ENCODE results near the gene TLR7. TPM values are rescaled to one million over a fixed set of nuclear protein-coding genes. Genes with fewer than 3 reads are reported as not detected.

The TLR7 gene
- 2.0 TPM for total RNA-seq
- long read RNA-seq = 0 reads

DNA sequence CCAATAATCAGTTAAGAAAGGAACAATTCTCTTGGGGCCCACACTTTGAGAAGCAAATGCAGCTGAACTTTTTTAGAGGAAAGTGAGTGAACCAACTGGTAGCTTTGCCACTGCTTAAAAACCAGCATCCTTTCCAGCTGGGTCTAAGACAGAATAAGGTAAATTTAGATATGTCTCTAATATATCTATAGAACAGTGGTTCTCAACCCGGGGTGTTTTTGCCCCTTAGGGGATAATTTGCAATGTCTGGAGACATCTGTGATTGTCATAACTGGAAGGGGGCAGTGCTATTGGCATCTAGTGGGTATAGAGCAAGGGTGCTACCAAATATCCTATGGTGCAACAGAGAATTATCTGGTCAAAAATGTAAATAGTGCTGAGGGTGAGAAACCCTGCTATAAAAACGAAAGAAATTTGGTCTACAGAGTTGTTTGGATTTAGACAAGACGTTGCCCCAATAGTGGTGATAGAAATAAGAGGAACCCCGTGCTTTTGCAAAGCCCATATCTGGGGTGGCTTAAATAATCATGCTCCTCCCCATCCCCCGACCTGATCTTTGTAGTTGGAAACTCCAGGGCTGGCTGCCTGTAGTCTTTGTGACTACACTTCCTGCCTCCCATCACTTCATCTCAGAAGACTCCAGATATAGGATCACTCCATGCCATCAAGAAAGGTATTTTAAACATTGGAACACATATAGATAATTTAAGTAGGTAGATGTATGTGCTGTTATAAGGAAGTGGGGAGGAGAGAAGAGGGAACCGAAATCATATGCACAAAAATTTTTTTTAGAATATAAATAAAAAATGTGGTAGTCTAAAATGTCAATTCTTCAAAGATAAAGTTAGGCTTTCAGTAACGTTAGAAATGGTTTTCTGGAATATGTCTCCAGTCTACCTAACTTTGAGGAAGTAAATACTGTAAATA lies at the start of gene TLR7:
TSS of gene TLR7 (plus strand) at position 622 of the 927 bp plus-strand sequence. CDS start 507 bp downstream, outside the sequence.
- no peak for DNase-seq (ENCODE audit: low spot score)

DNA sequence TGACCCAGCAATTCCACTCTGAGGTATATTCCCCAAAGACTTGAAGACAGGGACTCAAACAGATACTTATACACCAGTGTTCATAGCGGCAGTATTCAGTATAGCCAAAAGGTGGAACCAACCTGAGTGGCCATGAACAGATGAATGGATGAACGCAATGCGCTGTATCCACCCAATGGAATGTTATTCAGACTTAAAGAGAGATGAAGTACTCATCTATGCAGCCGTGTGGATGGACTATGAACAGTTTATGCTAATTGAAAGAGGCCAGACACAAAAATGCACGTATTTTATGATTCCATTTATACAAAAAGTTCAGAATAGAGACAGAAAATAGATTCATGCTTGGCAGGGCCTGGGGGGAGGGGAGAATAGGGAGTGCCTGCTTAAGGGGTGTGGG lies 49.3 kb upstream of the TLR7 start:
- DNase-seq (ENCODE audit: low spot score) = no peak

DNA sequence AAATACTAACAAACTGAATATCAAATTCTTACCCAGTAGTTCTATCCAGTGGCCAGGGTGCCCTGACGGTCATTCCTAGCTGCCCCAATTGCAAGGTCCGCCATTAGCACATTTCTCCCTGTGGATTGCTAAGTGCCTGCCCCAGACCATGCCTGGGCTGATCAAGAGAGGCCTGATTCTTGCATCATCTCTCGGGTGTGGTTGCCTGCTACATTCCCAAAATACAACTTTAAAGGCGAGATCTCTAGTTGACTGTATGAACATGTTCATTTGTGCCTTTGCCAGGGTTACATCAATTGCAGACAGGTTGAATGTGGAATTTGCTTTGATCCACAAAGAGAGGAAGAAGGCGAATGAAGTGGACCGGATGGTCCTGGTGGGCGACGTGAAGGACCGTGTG lies 47.6 kb upstream of the TLR7 start:
- no peak for DNase-seq (ENCODE audit: low spot score)

DNA sequence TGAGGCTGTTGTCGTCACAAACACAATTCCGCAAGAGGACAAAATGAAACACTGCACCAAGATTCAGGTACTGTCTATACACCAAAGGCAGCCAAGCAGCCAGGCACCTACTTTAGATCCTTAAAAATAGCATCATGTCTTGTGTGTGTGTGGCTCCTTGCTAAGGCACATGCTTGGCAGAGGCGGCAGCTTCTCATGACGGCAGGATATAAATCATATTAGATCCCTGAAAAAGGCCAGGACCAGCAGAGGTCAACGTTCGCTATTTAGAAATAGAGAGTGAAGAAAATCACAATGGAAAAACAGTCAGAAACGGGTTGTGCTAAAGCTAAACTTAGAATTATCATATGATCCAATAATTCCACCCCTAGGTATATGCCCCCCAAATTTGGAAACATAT lies 46.1 kb upstream of the TLR7 start:
- no peak for DNase-seq (ENCODE audit: low spot score)

DNA sequence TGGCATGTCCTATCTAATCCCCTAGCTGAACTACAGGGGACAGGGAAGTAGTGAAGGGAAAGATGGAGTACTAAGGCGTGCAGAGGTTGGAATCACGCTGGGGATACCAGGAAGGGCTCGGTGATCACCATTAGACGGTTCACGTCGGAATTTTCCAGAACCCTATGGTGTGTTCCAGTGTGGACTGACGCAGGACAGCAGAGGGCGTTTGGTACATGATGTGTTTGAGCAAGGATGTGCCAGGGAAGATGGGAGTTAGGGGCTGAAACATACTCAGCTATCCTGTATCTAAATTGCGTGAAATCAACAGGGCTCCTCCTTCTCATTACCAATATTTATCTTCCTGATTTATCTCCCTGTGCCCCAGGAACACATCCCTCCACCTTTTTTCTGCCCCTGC lies 41.9 kb upstream of the TLR7 start:
- no peak for DNase-seq (ENCODE audit: low spot score)

DNA sequence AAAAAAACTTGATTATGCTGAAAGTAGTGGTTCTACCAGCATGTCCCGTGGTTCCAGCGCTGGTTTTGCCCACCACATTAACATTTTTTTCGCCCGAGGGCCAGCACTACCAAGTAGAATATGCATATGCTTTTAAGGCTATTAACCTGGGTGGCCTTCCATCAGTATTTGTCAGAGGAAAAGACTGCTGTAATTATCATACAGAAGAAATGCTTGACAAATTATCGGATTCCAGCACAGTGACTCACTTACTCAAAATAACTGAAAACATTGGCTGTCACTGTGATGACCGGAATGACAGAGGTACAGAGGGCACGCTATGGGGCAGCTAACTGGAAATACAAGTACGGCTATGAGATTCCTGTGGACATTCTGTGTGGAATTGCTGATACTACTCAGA lies 41.1 kb upstream of the TLR7 start:
- DNase-seq (ENCODE audit: low spot score) = no peak

DNA sequence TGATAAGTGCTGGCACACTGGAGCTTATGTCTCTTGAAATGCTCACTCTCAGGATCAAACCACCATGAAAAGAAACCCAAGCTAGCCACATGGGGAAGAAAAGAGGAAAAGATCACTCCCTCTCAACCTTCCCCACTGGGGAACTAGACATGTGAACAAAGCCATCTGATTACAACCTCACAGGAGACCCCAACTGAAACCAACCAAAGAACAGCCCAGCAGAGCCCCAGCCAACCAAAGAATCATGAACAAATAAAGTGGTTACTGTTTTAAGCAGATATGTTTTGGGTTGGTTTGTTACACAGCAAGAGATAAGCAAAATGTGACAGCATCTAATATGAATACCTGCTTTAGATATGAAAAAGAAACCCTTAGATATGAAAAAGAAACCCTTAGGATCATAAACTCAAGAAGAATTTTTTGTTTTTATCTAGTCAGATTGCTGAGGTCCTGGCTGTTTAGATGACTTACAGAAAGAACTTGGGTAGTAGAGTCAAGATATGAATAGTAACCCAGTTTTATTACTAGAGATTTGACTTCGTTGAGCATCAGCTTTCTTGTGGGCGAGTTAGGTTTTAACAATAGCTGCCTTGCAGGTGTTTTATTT lies 23.7 kb upstream of the TLR7 start:
- DNase-seq (ENCODE audit: low spot score) = no peak

DNA sequence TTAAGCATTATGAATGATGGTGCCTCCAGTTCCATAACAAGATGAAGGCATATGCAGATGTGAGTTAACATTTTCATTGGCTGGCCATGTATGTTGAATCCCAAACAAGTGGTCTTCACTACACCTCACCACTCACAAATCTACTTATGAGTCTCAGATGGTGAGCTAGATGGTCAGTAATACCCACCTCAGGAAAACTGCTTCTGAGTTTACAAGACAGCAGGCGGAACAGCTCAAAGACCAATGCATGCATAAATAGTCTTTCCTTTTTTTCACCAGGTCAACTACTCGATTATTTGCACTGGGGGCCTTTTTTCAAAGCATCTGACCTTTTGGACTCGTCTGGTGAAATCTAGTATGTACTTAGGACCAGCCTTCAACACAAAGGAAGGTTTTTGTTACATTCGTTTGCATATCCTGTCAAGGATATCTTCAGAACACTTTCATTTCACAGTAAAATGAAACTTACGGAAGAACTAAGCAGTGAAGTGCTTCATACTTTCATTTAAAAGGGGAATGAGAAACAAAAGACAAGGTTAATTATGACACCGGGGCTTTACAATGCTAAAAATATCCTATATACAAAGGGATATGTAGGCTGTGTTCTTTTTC lies 23.1 kb upstream of the TLR7 start:
- DNase-seq (ENCODE audit: low spot score) = no peak

DNA sequence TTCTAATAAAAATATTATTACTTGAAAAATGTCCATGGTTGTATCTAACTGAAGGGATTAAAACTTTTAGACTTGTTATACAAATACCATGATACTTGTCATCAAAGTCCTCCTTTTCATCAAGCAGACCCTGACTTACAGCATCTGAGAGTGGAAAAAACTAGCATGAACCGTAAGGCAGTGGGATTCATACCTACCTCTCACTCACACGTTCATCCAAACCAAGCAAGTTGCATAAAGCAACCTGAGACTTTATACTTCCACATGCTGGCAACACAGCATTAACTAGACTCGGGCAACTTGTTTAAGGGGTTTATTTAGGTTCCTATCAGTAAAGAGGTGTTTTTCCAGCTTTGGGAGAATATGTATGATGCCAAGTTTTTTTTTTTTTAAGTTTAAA lies 22.6 kb upstream of the TLR7 start:
- no peak for DNase-seq (ENCODE audit: low spot score)

DNA sequence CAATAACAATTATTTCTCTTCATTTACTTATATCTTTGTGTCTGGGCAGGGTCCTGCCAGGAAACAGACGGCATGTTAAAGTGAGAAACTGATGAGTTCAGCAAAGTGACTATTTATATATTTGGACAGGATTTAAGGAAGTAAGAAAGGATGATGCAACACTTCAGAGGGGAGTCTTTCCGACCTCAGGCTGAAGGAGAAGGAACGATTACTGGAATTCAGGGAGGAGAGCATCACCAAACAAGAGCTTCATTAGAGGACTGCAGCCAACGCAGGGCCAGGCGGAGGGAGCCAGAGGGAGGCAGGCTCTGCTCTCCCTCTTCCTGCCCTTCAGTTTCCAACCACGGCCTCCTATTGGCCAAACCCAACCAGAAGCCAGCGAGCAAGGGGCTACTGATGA lies 1.5 kb upstream of the TLR7 start:
- no peak for DNase-seq (ENCODE audit: low spot score)

DNA sequence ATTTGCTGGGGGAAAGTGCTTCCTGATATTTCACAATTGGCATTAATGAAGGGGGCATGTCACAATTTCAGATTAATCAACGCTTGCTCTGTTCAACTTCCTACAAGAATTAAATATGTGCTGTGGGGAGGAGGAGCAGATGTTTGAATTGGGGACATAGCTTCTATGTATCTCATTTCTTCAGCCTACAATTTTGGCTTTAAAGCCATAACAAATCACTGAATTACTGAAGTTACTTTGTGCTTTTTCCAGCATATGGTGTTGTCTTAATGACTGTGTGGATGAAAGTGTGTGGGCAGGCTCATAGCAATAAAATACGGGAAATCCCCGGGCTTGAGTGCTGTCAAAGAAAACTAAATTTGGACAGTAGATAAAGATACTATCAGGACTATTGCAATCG lies 813 bp downstream of the TLR7 start:
- DNase-seq (ENCODE audit: low spot score) = no peak

DNA sequence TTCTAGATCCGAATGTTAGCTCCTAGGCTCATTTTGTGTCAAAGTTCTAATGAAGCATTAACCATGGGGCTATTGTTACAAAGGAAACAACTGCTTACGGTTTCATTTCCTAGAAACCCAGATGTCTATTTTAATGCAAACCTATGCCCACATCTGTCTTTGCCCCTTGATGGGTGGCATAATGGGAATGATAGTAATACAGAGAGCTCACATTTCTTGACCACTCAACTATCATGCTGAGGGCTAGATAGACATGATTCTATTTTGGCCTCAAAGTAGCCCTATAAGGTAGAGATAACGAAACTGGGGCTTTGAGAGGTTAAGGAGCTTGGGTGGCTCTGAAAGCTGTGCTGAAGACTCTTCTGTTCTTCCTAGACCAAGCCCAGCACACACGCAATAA lies 1.9 kb downstream of the TLR7 start:
- no peak for DNase-seq (ENCODE audit: low spot score)

DNA sequence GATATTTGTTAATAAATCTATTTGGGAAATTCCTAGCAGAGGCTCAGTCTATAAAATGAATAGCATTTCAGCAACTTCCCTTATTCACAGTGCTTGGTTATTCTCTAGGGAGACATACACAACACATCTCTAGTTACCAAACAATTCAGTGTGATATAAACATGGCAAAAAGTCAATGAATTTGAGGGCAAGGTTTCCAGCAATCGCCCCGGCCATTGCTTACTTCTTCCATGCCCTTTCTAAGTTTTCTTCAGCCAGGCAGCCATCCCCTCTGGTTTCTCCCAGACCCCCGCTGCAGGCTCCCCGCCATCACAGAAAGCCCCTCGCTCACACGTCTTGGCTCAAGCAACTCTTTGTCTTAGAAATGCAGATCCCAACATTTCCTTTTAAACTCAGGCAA lies 4.4 kb downstream of the TLR7 start:
- no peak for DNase-seq (ENCODE audit: low spot score)

DNA sequence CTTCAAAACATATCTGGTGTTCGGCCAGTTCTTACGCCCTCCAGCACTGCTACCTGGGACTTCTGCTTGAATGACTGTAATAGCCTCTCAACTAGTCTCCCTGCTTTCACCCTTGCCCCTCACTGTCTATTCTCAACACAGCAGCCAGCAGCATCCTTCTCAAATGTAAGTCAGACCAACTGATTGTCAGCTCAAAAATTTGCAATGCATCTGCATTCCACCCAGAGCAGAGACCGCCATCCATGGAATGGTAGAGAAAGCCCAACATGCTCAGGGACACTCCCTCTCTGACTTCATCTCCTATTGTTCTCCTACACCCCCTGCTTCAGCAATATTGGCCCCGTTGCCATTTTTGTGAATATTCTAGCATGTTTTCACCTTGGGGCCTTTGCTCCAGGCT lies 5.9 kb downstream of the TLR7 start:
- DNase-seq (ENCODE audit: low spot score) = no peak

DNA sequence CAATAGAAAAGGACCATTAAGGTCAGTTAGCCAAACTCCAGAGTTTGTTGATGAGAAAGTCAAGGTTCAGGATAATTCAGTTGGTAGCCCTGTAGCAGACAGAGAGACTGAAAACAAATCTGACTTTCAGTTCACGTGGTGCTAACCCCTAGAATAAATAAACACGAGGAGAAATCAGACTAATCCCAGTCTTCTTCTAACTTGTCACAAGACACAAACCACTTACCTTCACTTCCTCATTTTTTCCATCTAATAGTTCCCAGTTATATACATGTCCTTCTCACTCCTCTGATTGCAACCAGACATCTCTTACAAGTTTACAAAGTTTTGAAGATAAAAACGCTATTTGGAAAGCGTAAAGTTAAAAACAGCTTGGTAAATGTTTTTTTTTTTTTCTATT lies 7.7 kb downstream of the TLR7 start:
- DNase-seq (ENCODE audit: low spot score) = no peak

DNA sequence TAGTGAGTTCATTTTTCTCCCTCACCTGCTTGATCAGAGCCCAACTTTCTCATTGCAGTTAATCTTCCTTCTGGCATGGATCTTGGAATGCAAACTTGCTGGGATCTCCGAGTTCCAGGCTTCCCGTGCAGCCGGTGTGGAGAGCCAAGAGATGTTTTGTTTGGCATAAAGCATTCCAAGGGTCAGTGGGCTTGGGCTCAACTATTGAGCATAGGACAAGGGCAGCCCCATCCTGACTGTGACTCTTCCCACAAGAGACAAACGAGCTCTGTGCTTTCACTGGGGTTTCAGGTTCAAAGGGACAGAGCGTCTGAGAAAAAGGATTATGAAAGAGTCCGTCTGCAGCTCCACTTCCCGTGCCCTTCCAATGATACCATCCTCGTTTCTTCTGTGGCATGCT lies 10.5 kb downstream of the TLR7 start:
- no peak for DNase-seq (ENCODE audit: low spot score)

DNA sequence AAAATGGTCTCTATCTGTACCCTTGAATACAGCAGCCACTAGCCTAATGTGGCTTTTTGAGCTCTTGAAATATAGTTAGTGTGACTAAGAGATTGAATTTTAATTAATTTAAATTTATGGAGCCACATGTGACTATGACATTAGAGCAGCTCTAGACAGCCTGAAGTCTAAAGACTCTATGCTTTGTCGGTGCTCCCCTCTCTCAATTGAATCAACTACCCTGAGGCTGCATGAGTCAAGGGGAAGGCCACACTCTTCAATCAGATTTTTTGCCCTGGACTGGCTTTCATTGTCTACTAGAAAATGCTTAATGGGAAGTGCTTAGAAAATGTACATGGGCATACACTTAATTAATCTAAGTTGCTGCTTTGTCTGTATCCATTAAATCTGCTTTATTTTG lies 11.7 kb downstream of the TLR7 start:
- DNase-seq (ENCODE audit: low spot score) = no peak

DNA sequence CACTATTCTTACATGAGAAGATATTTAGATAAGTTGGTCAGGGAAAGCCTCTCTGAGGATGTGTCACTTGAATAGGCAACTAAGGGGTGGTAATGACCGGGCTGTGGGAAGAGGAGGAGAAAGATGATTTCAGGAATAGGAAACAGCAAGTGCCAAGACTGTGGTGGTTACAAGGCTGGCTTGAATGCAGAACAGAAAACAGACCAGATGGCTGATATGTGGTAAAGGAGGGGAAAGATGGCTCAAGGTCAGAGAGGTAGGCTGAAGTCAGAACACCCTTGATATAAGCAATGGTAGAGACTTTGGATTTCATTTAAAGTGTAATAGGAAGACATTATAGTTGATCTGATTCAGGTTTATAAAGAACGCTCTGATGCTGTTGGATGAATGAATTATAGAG lies 15.0 kb downstream of the TLR7 start:
- no peak for DNase-seq (ENCODE audit: low spot score)

DNA sequence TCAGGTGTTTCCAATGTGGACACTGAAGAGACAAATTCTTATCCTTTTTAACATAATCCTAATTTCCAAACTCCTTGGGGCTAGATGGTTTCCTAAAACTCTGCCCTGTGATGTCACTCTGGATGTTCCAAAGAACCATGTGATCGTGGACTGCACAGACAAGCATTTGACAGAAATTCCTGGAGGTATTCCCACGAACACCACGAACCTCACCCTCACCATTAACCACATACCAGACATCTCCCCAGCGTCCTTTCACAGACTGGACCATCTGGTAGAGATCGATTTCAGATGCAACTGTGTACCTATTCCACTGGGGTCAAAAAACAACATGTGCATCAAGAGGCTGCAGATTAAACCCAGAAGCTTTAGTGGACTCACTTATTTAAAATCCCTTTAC lies 18.6 kb downstream of the TLR7 start:
- DNase-seq (ENCODE audit: low spot score) = no peak

DNA sequence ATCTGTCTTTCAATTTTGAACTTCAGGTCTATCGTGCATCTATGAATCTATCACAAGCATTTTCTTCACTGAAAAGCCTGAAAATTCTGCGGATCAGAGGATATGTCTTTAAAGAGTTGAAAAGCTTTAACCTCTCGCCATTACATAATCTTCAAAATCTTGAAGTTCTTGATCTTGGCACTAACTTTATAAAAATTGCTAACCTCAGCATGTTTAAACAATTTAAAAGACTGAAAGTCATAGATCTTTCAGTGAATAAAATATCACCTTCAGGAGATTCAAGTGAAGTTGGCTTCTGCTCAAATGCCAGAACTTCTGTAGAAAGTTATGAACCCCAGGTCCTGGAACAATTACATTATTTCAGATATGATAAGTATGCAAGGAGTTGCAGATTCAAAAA lies 19.7 kb downstream of the TLR7 start:
- no peak for DNase-seq (ENCODE audit: low spot score)

DNA sequence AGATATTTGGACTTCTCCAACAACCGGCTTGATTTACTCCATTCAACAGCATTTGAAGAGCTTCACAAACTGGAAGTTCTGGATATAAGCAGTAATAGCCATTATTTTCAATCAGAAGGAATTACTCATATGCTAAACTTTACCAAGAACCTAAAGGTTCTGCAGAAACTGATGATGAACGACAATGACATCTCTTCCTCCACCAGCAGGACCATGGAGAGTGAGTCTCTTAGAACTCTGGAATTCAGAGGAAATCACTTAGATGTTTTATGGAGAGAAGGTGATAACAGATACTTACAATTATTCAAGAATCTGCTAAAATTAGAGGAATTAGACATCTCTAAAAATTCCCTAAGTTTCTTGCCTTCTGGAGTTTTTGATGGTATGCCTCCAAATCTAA lies 20.3 kb downstream of the TLR7 start:
- DNase-seq (ENCODE audit: low spot score) = no peak

DNA sequence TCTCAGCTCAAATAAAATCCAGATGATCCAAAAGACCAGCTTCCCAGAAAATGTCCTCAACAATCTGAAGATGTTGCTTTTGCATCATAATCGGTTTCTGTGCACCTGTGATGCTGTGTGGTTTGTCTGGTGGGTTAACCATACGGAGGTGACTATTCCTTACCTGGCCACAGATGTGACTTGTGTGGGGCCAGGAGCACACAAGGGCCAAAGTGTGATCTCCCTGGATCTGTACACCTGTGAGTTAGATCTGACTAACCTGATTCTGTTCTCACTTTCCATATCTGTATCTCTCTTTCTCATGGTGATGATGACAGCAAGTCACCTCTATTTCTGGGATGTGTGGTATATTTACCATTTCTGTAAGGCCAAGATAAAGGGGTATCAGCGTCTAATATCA lies 20.9 kb downstream of the TLR7 start:
- no peak for DNase-seq (ENCODE audit: low spot score)

DNA sequence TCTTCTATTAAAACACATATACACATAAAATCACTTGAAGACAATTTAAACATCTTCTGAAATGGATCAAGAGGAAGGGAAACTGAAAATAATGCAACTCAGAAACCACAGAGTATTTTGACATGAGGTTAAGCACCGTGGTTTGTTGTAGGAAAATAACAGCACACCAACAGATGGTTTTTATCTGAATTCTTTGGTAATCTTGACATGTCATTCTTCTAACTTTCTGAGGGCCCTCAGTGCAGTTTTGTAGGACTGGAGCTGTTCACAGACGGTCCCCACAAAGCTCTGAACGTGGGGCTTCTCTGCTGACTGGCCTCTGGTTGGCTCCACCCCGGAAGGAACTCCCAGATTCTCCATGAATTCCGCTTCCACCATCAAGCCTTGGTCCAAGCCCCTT lies 23.6 kb downstream of the TLR7 start:
- DNase-seq (ENCODE audit: low spot score) = no peak
